Endothelial cell of umbilical vein (primary cell): ENCODE measurements around the gene SRSF2. TPM values are rescaled to one million over a fixed set of nuclear protein-coding genes. Genes with fewer than 3 reads are reported as not detected.

Experiments
- BruUV-seq: library from RNA; stranded (reverse); fragments of 400-500 nt; replicated peaks from 2 replicates; lab custom pipeline; 2021; lab: Mats Ljungman, UMichigan
- CTCF ChIA-PET: fragments of 300-600, 350-600 bp; sonication (Branson Sonifier 250); formaldehyde crosslinking; loops from one replicate; lab custom pipeline; 2021; ENCODE audit warnings: antibody characterized with exemption, inconsistent platforms; lab: Charles Lee
- POLR2A ChIA-PET: fragments of 300-600, 350-600 bp; sonication (Branson Sonifier 250); formaldehyde crosslinking; loops from one replicate; lab custom pipeline; 2021; ENCODE audit warnings: antibody characterized with exemption, inconsistent platforms; lab: Charles Lee
- DNase-seq: peaks from one replicate; pipeline ENCODE4 v3.0.0-alpha.2; 2011; ENCODE audit warnings: low read depth, low spot score
- FAIRE-seq: peaks from 2 replicates; lab custom pipeline; 2011; peaks lifted over from hg19 to GRCh38; lab: Jason Lieb, UNC
- H2AFZ ChIP-seq: 2 replicates; pipeline ENCODE4 v1.6.0; 2012; ENCODE audit warnings: low read depth, low read length, control low read depth, inconsistent platforms
- H3K27ac ChIP-seq: 2 replicates; pipeline ENCODE4 v1.5.1; 2011; ENCODE audit warnings: low read depth, mild to moderate bottlenecking, control low read depth, low read length, moderate library complexity; ENCODE audit not compliant: insufficient read depth
- H3K27me3 ChIP-seq, 2 experiments: 2 replicates each; pipeline versions ENCODE4 v1.6.0 to v1.6.1; 2011; ENCODE audit warnings: low read length in 2 of 2, mixed read lengths in 1 of 2; ENCODE audit not compliant: control insufficient read depth in 2 of 2, insufficient read depth in 2 of 2
- H3K36me3 ChIP-seq, 2 experiments: 2 replicates in 1 of 2; 3 replicates in 1 of 2; pipeline ENCODE4 v1.5.1; 2011; ENCODE audit warnings: low read length in 2 of 2, mild to moderate bottlenecking in 1 of 2, moderate library complexity in 1 of 2; ENCODE audit not compliant: control insufficient read depth in 2 of 2, insufficient read depth in 2 of 2; ENCODE audit errors: extremely low read depth in 1 of 2
- H3K4me1 ChIP-seq: 3 replicates; pipeline ENCODE4 v1.5.1; 2011; ENCODE audit warnings: mild to moderate bottlenecking, low read length; ENCODE audit not compliant: control insufficient read depth, insufficient read depth; ENCODE audit errors: extremely low read depth
- H3K4me2 ChIP-seq: 2 replicates; pipeline ENCODE4 v1.6.1; 2011; ENCODE audit warnings: low read length, control low read depth, mixed read lengths; ENCODE audit not compliant: insufficient read depth
- H3K4me3 ChIP-seq, 3 experiments: fragments of 200-600 bp in 1 of 3; sonication (generic), shearing (Covaris generic) in 1 of 3; replicated peaks in 1 of 3; 2 replicates each; pipeline ENCODE4 v1.5.1; 2011 to 2016; ENCODE audit warnings: control low read depth in 3 of 3, low read length in 3 of 3, mild to moderate bottlenecking in 2 of 3, inconsistent platforms in 1 of 3, low read depth in 1 of 3, moderate library complexity in 1 of 3; ENCODE audit not compliant: insufficient read depth in 1 of 3
- H3K79me2 ChIP-seq: 2 replicates; pipeline ENCODE4 v1.6.0; 2012; ENCODE audit warnings: low read length, inconsistent platforms; ENCODE audit not compliant: control insufficient read depth, insufficient read depth
- H3K9ac ChIP-seq: replicated peaks from 2 replicates; pipeline ENCODE3; 2011; ENCODE audit warnings: low read length, control low read depth; ENCODE audit not compliant: insufficient read depth; ENCODE audit errors: extremely low read depth
- H3K9me1 ChIP-seq: replicated peaks from 3 replicates; pipeline ENCODE4 v1.6.0; 2011; ENCODE audit warnings: mild to moderate bottlenecking, low read length; ENCODE audit not compliant: control insufficient read depth, insufficient read depth; ENCODE audit errors: extremely low read depth
- H3K9me3 ChIP-seq: replicated peaks from 2 replicates; pipeline ENCODE4 v1.5.1; 2012; ENCODE audit warnings: low read length, inconsistent platforms; ENCODE audit not compliant: control insufficient read depth, insufficient read depth
- H4K20me1 ChIP-seq: replicated peaks from 2 replicates; pipeline ENCODE3; 2011; ENCODE audit warnings: mild to moderate bottlenecking, low read length; ENCODE audit not compliant: control insufficient read depth, insufficient read depth; ENCODE audit errors: extremely low read depth
- CTCF ChIP-seq, 2 donors: IDR thresholded peaks; 1 replicate in 1 of 2; 2 replicates in 1 of 2; pipeline ENCODE4 v1.5.1; 2011; ENCODE audit warnings: low read length in 2 of 2, mild to moderate bottlenecking in 2 of 2, moderate library complexity in 2 of 2, control low read depth in 1 of 2, inconsistent platforms in 1 of 2, low read depth in 1 of 2; ENCODE audit not compliant: insufficient read depth in 1 of 2; ENCODE audit errors: extremely low read depth in 1 of 2
- EZH2 ChIP-seq: IDR thresholded peaks from 2 replicates; pipeline ENCODE4 v1.6.1; 2012; ENCODE audit warnings: borderline replicate concordance, low read depth, mild to moderate bottlenecking, moderate library complexity, low read length, inconsistent platforms; ENCODE audit not compliant: severe bottlenecking
- FOS ChIP-seq: IDR thresholded peaks from 2 replicates; pipeline ENCODE4 v1.6.1; 2011; ENCODE audit warnings: mild to moderate bottlenecking, low read length, moderate library complexity, borderline replicate concordance; ENCODE audit not compliant: insufficient read depth
- GATA2 ChIP-seq: IDR thresholded peaks from 2 replicates; pipeline ENCODE4 v1.7.0; 2011; ENCODE audit warnings: low read depth, mild to moderate bottlenecking, moderate library complexity, mixed read lengths, low read length; ENCODE audit not compliant: insufficient read length, insufficient read depth
- JUN ChIP-seq: IDR thresholded peaks from 2 replicates; pipeline ENCODE4 v1.6.1; 2011; ENCODE audit warnings: borderline replicate concordance, low read depth; ENCODE audit not compliant: insufficient read length, insufficient read depth
- MAX ChIP-seq: IDR thresholded peaks from 2 replicates; pipeline ENCODE4 v1.6.1; 2011; ENCODE audit not compliant: insufficient read depth, insufficient read length
- MYC ChIP-seq: IDR thresholded peaks from one replicate; pipeline ENCODE4 v1.6.1; 2011; ENCODE audit warnings: mild to moderate bottlenecking, low read depth, low read length
- POLR2A ChIP-seq: IDR thresholded peaks from 2 replicates; pipeline ENCODE4 v1.6.1; 2012; ENCODE audit warnings: low read depth, mild to moderate bottlenecking, control low read depth, low read length
- POLR2AphosphoS5 ChIP-seq: IDR thresholded peaks from 2 replicates; pipeline ENCODE4 v1.6.1; 2012; ENCODE audit warnings: low read depth, mild to moderate bottlenecking, control low read depth, low read length, moderate library complexity; ENCODE audit not compliant: insufficient read depth
- dilution Hi-C: fragments of 300-500 bp; cut with MboI; formaldehyde crosslinking; loops from one replicate; pipeline ENCODE4 v1.15.0; 2019; ENCODE audit warnings: low sequenced_read_pairs; ENCODE audit not compliant: extremely low pct_ligation_motif_present
- intact Hi-C: fragments of 100-400 bp; cut with micrococcal nuclease; formaldehyde crosslinking; loops from one replicate; pipeline ENCODE4 v1.10.0; 2022
- polyA plus RNA-seq, 4 experiments: library from polyadenylated mRNA; depleted of rRNA in 3 of 4; stranded (reverse) in 3 of 4; unstranded in 1 of 4; fragments of >200 nt; gene quantifications; 2 replicates each; pipeline versions ENCODE4 v1.2.1 to v1.2.3, GENCODE V29; 2011 to 2012; ENCODE audit warnings: missing spikeins in 1 of 4
- total RNA-seq: library from RNA; stranded (reverse); gene quantifications from 2 replicates; pipeline ENCODE4 v1.2.3, GENCODE V29; 2021

Gene SRSF2
- total and polyA plus RNA-seq, 2 donors (not counting 3 experiments of a cell fraction or from before 2014, with no cell fraction given), result 283 to 307 TPM

GRCh38 chr17:76742958-76743357 is 5.8 kb upstream of the SRSF2 start:
- FAIRE-seq, result no peak
- intact Hi-C loops, result no loop called here

More at GRCh38 chr17:76742958-76743357, 5.8 kb upstream of the SRSF2 start:
- H3K36me3 ChIP-seq, result peaks cover 2 to 6% of the 10 kb centered on the region in 2 experiments
- H3K9ac ChIP-seq, result no peak overlapping the region
- peaks cover 13% of the 10 kb centered on the region for H3K79me2 ChIP-seq
- no peak overlapping the region for H2AFZ ChIP-seq
- no peak for DNase-seq
- CTCF ChIA-PET, result interaction anchor here (0.9 kb wide), 1 partner anchor 29 kb away, joined by 3 read pairs; no protein-coding TSS in a partner anchor
- H4K20me1 ChIP-seq, result no peaks in the 10 kb centered on the region
- no peaks in the 10 kb centered on the region for H3K9me1 ChIP-seq
- no peaks in the 10 kb centered on the region for H3K27me3 ChIP-seq
- POLR2A ChIA-PET, result no interaction called here
- no TSS peak for BruUV-seq
- H3K4me2 ChIP-seq, result no peak overlapping the region
- TF ChIP-seq EZH2, result no peak
- no peak for TF ChIP-seq CTCF (IDR thresholded peaks at IDR 0.05; ENCODE audit: extremely low read depth in 1 of 2, insufficient read depth in 1 of 2, low read depth in 1 of 2, low read length in 2 of 2)
- no peak for TF ChIP-seq MAX
- no peak for TF ChIP-seq POLR2A
- no peak for TF ChIP-seq MYC
- no peak for TF ChIP-seq FOS
- TF ChIP-seq GATA2, result no peak
- no peak for TF ChIP-seq POLR2AphosphoS5
- no peak for TF ChIP-seq JUN
- dilution Hi-C loops, result no loop called here
- H3K4me1 ChIP-seq, result peaks cover 14% of the 10 kb centered on the region
- no peak overlapping the region for H3K27ac ChIP-seq
- no peaks in the 10 kb centered on the region for H3K9me3 ChIP-seq
- H3K4me3 ChIP-seq, result no peak overlapping the region
